HG03196 (cell line): Measurements from ENCODE around the gene ZMPSTE24.
"Not testable (repeated sequence)": the region's sequence is repeated elsewhere in the genome, so short reads cannot be mapped to it uniquely, and the experiment has no call there.

Source experiments
- ATAC-seq: cut with Tn5 transposase; IDR thresholded peaks from one replicate; pipeline ENCODE4 v1.9.1; 2021; ENCODE audit not compliant: unreplicated experiment

The ZMPSTE24 gene

DNA sequence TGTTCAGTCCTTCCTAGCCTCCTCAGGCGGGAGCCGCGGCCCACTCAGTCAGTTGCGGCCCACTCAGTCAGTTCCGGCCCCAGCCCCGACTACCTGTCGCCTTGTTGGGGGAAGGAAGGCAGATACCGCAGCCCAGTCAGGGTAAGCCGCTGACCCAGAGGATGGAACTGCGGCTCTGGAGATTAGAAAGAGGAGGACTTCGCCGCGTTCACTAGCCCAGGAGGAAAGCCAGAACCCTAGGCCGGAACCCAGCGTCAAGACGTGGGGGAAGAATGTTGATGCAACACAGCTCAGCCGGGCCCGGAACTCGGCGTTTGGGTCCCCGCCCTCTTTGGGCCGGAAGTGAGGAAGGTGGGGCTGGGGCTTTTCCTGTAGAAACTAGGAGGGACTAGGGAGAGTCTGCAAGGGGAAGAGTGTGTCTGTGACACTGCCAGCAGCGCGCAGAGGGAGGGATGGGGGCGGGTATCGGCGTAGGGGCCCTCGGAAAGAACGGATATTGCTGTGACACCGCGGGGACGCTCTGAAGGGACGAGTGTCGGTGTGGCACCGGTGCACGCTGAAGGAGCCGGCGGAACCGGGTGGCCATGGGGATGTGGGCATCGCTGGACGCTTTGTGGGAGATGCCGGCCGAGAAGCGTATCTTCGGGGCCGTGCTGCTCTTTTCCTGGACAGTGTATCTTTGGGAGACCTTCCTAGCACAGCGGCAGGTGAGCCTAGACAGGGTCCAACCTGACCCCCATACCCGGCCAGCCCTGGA is at the start of gene ZMPSTE24:
Gene ZMPSTE24 (plus strand): TSS at position 549 of the 757 bp plus-strand sequence. CDS start 36 bp downstream, at position 585.
- peak; percentile 89 for ATAC-seq

GRCh38 chr1:40210511-40211204 is 47.4 kb upstream of the ZMPSTE24 start:
- ATAC-seq: no peak

DNA sequence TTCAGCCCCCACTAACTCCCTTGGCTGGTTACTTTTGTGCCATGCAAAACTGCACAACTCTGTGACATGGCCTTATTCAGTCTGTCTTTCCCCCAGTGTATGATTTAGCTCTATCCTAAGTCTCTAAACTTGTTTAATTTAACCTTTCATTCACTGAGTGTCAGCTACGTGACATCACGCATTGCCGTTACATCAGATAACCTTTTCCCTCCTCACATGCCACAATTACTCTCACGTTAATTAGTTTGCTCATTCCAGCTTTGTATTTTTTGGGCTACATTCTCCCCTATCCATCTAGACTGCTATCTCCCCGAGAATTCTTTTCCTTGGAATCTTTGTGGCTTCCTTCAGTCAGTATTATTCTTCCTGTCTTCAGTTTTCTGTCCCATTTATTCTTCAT is 39.7 kb upstream of the ZMPSTE24 start:
- no peak for ATAC-seq

DNA sequence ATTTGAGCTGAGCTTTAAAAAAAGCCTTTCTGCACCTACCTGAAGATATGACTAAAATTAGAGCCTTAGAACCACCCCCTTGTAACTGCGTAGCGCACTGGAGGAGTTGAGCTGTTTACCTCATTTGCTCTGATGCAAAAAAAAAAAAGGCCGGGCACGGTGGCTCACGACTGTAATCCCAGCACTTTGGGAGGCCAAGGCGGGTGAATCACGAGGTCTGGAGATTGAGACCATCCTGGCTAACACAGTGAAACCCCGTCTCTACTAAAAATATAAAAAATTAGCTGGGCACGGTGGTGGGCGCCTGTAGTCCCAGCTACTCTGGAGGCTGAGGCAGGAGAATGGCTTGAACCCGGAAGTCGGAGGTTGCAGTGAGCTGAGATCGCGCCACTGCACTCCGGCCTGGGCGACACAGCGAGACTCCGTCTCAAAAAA is 36.5 kb upstream of the ZMPSTE24 start:
- not testable (repeated sequence) for ATAC-seq

- ATAC-seq: no peak
Measured at GRCh38 chr1:40221977-40222772, 35.9 kb upstream of the ZMPSTE24 start.

DNA sequence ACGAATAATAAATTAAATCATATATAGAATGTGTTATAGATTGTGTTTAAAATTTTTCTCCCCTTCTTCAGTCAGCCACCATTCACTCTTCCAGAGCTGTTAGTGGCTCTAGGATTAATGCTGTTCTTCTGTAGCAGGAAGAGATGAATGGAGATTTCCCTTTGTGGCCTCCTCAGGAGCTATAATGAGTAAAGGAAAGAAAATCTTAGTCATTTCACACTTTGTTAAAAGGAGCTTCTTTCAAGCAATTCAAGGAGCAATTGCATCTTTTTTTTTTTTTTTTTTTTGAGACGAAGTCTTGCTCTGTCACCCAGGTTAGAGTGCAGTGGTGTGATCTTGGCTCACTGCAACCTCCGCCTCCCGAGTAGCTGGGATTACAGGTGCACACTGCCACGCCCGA is 34.0 kb upstream of the ZMPSTE24 start:
- no peak for ATAC-seq

DNA sequence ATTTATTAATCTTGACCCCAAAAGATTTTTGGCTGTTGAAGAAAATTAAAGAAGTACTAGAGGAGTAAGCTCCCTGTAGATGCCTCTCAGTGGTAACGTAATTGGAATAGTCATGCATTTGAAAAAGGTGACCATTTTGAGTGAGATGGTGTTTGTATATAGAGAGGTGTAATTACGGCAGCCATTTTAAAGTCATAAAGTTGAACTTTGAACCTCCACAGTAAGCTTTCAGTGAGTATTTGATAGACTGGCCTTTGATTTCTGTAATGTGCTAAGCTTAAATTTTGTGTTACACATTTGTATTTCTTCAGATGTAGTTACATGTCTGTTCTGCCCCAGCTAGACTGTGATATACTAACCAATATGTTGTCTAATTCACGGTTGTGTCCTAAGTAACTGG is 31.8 kb upstream of the ZMPSTE24 start:
- no peak for ATAC-seq

DNA sequence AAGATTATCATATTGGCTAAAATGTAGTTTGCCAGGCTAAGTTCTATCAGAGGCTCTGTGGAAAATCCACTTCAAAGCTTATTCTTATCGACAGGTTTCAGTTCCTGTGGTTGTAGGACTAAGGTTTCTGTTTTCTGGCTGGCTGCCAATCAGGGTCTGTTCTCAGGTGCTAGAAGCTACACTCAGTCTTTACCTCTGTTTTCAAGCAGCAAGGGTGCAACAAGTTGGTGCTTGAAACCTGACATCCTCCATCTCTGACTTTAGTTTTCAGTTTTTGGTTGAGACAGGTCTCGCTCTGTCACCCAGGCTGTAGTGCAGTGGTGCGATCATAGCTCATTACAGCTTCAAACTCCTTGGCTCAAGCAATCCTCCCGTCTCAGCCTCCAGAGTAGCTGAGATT is 25.6 kb upstream of the ZMPSTE24 start:
- peak; percentile 93 for ATAC-seq

DNA sequence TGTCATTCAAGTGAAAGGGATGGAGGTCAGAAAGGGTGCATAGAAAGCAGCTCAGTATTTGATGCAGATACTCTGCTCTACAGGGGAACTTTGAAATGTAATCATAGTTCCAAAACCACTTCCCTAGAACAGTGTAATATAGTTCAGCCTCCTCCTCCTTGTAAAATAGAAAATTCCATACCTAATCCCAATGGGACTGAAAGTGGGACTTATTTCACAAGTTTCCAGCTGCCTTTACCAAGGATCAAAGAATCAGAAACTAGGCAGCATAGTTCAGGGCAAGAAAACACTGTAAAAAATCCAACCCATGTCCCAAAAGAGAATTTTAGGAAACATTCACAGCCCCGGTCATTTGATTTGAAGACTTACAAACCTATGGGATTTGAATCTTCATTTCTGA is 18.4 kb upstream of the ZMPSTE24 start:
- no peak for ATAC-seq

DNA sequence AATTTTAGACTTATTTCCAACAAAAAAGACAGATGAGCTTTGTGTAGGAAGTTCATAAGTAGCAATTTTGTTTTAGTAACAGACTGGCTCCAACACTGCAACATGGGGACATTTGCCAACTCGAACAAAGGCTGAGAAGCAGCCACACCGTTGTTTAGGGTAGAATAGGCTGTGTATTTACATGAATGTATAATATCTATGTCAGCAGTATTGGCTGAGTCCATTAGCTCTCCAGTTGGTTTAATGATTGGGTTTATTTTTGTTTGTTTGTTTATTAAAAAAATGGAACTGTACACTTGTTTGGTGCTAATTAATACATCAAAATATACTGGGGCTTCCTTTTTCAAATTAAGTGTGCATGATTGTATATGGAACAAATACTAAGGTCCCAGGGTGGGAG is 17.6 kb upstream of the ZMPSTE24 start:
- no peak for ATAC-seq

DNA sequence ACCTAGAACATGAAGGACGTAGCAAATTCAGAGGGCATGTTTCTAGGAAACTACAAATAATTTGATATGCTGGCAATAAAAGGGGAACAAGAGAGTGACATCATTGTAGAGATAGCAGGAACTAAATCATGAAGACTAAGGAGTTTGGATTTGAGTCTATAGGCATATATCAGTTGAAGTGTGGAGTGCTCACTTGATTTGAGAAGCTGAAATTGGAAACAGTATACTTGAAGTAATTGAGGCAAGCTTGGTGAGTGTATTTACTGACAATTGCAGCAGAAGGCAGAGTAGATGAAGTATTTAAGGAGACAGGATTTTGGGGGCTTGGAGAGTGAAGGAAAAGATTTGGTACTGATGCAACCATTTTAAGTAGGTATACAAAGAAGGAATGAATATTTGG is 16.7 kb upstream of the ZMPSTE24 start:
- ATAC-seq: peak; percentile 31

- ATAC-seq: no peak
Measured at GRCh38 chr1:40243351-40243750, 14.7 kb upstream of the ZMPSTE24 start.

- no peak for ATAC-seq
Measured at GRCh38 chr1:40244138-40244744, 13.8 kb upstream of the ZMPSTE24 start.

GRCh38 chr1:40245686-40246085 is 12.3 kb upstream of the ZMPSTE24 start:
- ATAC-seq: no peak

GRCh38 chr1:40247655-40248054 is 10.4 kb upstream of the ZMPSTE24 start, which contains the start of gene TMCO2:
TSS of gene TMCO2 (plus strand) at chr1:40247937. CDS start at chr1:40247994, 57 bp downstream.
- ATAC-seq: no peak

- no peak for ATAC-seq
Measured at GRCh38 chr1:40248412-40248811, 9.6 kb upstream of the ZMPSTE24 start.

DNA sequence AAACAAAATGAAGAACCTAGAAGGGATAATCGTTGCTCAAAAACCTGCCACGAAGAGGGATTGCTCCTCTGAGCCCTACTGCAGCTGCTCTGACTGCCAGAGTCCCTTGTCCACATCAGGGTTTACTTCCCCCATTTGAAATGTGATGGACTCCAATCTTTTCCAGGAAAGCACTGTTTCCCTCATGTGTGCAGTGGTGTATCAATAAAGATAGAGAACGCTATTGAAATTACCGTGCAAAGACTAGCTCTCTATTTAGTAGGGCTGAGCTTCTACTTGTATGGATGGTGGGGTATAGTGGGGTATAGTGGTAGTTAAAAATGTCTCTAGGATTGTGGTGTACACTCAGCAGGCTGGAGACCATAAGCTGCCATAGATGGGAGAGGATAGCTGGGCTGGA is 6.6 kb upstream of the ZMPSTE24 start:
- ATAC-seq: no peak

DNA sequence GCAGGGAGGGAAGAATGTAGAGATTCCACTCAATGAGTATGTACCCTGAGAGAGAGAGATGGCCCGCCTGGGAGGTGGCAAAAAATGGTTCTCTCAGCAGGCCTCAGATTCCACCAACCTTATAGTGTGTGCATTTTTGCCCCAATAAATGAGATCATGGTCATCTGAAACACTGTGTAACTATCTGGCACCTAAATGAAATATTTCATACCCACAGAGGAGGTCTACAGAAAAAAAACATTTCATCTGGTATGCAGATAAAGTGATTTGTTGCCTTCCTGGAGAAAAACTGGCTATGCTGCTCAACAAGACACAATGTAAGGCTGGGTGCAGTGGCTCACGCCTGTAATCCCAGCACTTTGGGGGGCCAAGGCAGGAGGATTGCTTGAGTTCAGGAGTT is 5.4 kb upstream of the ZMPSTE24 start:
- no peak for ATAC-seq

GRCh38 chr1:40255231-40255630 is 2.8 kb upstream of the ZMPSTE24 start:
- no peak for ATAC-seq

- ATAC-seq: no peak
Measured at GRCh38 chr1:40256401-40257084, 1.5 kb upstream of the ZMPSTE24 start.

DNA sequence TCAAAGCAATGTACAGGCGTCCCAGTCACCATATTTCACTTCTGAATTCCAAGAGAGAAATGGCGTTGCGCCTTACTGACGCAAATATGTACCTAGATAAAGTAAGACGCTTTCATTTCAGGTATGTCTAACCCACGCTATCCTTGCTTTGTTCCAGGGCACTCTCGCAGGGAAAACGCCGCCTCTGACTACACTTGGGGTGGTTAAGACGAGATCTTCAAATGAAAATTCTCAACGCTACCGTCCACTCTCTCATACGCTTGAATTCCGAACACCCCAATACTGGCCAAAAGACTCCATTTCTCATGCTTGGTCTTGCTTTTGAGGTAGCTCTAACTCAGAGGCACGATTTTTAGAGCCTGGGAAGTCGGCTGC is 736 bp upstream of the ZMPSTE24 start:
- peak; percentile 2 for ATAC-seq
